HG02973 (cell line): ENCODE data around the gene ADAMTSL3.
"Not testable (repeated sequence)": the region's sequence is repeated elsewhere in the genome, so short reads cannot be mapped to it uniquely, and the experiment has no call there.

Experiments used
- ATAC-seq: cut with Tn5 transposase; IDR thresholded peaks from one replicate; pipeline ENCODE4 v1.9.1; 2021; ENCODE audit warnings: moderate library complexity; ENCODE audit not compliant: unreplicated experiment

The ADAMTSL3 gene

GRCh38 chr15:83695901-83696425 is 42.0 kb downstream of the ADAMTSL3 start:
- no peak for ATAC-seq

DNA sequence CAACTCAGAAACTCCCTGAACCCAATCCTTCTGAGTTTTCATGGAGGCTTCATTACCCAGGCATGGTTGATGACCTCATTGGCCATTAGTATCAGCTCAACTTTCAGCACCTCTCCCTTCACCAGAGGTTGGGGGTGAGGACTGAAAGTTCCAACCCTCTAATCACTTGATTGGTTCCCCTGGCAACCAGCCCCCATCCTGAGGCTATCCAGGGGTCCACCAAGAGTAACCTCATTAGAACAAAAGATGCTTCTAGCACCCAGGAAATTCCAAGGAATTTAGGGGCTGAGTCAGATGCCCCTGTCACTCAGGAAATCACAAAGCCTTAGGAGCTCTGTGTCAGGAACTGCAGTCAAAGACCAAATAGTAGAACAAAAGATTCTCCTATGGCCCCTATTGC is 43.8 kb downstream of the ADAMTSL3 start:
- no peak for ATAC-seq

- no peak for ATAC-seq
These were observed 44.4 kb downstream of the ADAMTSL3 start for GRCh38 chr15:83698294-83698693.

- no peak for ATAC-seq
These were observed 45.1 kb downstream of the ADAMTSL3 start for GRCh38 chr15:83699028-83699427.

GRCh38 chr15:83700082-83700481 is 46.2 kb downstream of the ADAMTSL3 start:
- no peak for ATAC-seq

DNA sequence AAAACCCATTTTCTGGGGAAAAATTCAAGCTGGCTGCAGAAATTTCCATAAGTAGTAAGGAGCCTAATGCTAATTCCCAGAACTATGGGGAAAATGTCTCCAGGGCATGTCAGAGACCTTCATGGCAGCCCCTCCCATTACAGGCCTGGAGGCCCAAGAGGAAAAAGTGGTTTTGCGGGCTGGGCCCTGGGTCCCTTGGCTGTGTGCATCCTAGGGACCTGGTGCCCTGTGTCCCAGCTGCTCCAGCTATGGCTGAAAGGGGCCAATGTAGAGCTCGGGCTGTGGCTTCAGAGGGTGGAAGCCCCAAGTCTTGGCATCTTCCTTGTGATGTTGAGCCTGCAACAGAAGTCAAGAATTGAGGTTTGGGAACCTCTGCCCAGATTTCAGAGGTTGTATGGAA is 48.4 kb downstream of the ADAMTSL3 start:
- not testable (repeated sequence) for ATAC-seq

DNA sequence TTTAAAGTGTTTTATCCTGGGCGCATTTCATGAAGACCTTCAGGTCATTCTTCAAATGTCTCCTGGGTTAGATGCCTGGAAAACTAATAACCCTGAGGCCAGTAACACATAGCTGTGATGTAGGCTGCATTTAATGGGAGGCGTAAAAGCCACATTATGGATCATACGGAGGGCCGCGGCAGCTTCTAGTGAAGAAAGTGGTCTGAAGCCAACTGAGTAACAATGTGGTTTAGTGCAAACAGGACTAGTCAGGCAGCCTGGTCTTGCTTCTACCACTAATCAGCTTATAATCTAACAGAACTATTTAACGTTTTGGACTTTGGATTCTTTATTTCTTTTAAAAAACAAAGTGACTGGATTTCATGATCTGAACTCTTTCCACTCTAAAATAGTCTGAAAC is 54.4 kb downstream of the ADAMTSL3 start:
- ATAC-seq: no peak

- no peak for ATAC-seq
These were observed 55.3 kb downstream of the ADAMTSL3 start for GRCh38 chr15:83709241-83709640.

DNA sequence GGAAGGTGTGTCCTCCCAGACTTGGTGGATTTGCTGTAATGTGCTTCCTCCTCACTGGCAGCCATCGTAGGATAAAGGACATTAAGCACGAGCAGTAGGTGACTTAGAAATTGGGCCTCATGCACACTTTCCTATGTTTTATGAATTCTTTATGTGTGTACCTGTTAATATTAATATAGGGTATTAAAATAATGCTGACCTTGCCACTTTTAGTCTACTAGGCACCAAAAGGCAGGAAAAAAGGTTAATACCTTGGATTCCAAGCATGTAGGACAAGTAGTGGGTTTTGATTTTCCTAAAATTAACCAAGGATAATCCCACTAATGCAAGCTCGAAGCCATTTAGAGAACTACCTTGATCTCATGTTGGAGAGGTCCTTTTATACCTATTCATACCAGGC is 55.9 kb downstream of the ADAMTSL3 start:
- no peak for ATAC-seq

GRCh38 chr15:83710452-83710851 is 56.5 kb downstream of the ADAMTSL3 start:
- no peak for ATAC-seq

DNA sequence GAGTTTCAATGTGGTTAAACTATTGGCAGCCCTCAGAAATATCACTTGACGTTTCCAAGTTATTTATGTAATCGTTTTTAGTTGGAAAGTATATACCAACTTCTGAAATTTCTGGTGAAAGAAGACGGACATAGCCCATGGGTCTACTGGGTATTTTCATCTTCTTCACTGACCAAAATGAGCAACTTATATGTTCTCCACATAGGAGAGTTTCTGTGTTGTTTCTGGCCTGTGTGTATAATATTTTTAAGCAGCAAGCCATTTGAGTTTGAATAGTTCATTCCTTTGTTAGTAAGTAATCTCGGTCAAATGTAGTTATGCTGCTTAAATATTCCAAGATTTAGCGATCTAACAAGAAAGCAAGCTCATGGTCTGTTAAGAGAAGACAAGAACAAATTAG is 57.3 kb downstream of the ADAMTSL3 start:
- no peak for ATAC-seq

DNA sequence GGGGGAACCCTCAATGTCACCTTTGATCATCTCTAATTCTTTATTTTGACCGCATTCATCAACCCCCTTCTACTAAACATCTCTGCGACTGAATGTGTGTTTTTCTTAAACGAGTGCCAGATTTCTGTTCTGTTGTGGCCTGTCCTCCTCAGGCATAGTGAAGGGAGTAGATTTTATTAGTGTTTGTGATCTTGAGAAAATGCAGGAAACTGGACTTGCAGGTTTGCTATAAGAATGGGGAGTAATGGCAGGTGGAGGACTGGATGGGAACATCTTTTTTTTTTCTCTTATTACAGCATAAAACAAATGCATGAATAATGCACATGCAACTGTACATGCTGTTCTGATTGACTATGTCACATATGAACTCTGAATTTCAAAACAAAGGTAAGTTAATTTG is 59.3 kb downstream of the ADAMTSL3 start:
- ATAC-seq: no peak

GRCh38 chr15:83714939-83715628 is 61.2 kb downstream of the ADAMTSL3 start:
- no peak for ATAC-seq

- ATAC-seq: no peak
These were observed 62.7 kb downstream of the ADAMTSL3 start for GRCh38 chr15:83716605-83717004.

- no peak for ATAC-seq
These were observed 63.1 kb downstream of the ADAMTSL3 start for GRCh38 chr15:83717010-83717409.

- no peak for ATAC-seq
These were observed 66.5 kb downstream of the ADAMTSL3 start for GRCh38 chr15:83720468-83720867.

GRCh38 chr15:83721031-83721430 is 67.1 kb downstream of the ADAMTSL3 start:
- no peak for ATAC-seq

- no peak for ATAC-seq
These were observed 68.1 kb downstream of the ADAMTSL3 start for GRCh38 chr15:83721981-83722380.

GRCh38 chr15:83723216-83723615 is 69.3 kb downstream of the ADAMTSL3 start:
- ATAC-seq: no peak

DNA sequence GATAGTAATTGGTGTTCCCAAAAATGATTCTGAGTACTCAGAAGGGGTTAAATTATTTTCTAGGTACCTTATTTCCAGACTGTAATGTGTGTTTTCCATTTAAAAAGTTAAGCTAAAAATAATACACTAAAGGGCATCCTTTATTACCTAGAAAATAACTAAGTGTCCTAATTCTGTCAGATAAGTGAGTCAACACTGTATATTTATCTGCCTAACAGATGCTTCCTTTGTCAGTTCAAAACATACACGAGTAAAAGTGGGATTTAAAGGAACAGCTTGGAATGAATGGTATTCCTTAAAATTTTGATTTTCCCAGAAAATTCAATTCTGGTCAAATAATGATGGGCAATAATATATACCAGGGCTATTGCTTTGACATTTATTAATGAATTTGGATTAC is 78.3 kb downstream of the ADAMTSL3 start:
- no peak for ATAC-seq

DNA sequence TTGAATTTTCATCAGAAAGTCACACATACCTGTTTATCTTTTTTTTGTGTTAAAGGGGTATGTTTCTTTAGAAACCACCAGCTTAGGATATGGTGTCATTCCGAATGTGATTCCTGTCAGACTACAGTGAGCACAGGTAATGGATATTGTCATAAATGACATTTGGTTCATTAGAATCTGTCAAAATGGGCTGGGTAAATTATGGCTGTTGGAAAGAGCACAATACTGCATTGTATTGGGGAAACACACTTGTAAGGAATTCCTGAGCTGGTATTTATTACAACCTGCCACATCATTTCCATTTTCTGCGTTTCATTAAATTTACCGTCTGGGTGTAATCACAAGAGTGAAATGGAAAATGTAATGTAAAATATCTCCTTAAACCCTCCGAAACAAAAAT is 78.8 kb downstream of the ADAMTSL3 start:
- ATAC-seq: no peak

DNA sequence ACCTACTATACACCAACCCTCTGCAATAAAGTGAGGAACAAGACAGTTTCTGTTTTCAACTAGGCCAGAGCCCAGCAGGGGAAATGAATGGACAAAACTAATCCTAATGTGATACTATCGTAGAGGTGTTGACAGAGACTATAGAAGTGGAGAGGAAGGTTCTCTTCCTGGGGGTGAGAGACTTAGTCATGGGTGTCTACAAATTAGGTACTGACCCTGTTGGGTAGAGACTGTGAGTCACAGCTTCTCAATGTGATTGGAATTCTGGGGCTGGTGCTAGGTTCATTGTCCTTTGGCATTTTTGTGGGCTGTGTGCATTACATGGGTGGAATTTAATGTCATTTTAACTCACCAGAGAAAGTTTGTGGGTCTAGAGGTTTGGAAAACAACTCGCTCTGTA is 79.3 kb downstream of the ADAMTSL3 start:
- no peak for ATAC-seq

DNA sequence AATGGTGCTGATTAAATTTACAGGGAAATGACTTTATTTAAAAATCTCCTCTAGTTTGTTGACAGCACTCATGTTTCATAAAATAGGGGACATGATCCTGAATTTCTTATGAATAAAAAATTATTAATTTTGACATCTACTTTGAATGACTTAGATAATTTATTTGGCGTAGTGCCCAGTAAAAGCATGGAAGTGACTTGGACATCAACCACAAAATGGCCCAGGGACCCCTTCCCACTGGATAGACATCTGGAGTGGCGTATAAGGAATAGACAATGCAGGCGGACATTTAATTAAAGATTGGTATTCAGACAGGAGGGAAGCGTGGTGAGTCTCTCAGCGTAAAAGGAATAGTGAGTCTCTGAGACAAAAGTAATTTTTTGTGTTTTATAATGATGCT is 79.8 kb downstream of the ADAMTSL3 start:
- ATAC-seq: no peak
